HG03045 (cell line): ENCODE results near the gene SIVA1.

Experiments used
- ATAC-seq: cut with Tn5 transposase; IDR thresholded peaks from one replicate; pipeline ENCODE4 v1.9.1; 2021; ENCODE audit warnings: mild to moderate bottlenecking, moderate library complexity; ENCODE audit not compliant: unreplicated experiment

Gene SIVA1

DNA sequence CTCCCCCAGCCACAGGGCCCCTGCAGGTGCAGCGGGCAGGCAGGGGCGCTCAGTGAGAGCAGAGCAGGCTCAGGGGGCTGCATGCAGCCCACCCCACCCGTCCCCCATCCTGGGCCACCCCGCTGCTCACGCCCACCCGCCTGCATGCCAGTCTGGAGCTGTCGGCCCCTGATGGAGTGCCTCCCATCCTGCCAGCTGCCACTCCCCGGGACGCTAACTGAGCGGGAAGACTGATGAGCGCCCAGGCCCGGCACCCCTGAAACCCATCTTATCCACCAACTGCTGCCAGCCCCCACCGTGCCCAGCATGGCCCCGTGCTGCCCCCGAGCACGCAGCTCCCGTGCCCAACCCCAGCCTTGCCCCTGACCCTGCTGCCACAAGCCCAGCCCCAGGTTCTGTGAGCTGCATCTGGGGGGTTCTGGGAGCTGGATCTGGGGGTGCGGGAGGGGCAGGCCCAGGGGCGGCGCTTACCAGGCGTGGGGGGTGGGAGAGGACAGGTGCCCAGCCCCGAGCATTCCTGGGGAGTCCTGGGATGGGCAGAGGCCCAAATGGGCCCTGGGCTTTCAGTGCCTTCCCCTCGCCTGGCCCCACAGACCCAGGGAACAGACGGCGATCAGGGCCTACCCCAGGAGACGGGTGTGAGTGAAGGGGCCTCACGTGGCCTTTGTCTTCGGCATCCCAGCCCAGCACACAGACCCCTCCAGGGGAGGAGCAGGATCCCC is 29.3 kb downstream of the SIVA1 start:
- no peak for ATAC-seq

- no peak for ATAC-seq
Measured at GRCh38 chr14:104782808-104783139, 29.8 kb downstream of the SIVA1 start.

DNA sequence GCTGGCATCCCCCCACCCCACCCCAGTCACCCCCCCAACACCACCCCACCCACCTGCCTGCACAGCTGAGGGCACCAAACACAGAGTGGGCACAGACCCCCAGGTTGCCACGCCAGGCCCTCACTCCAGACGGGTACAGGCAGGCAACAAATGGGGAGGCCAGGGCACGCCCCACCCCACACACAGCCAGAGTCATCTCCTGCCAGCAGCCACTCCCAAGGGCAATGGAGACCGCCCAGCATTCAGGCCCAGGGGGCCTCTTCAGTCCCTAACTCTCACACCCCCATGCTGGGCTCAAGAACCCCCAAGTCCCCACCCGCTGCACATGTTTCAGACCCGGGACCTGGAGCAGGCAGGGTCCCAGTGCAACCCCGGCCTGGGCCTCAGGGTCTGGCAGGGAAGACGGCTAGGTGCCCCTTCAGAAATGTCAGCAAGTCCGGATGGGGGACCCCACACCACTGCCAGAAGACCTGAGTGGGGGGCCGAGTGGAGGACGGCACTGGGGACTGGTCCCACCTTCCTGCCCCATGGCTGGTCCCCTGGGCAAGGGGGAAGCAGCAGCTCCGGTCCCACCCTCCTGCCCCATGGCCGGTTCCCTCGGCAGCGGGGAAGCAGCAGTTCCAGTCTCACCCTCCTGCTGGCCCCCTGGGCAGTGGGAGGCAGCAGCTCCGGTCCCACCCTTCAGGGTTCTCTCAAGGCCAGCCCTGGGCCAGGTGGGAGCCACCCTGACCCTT is 30.7 kb downstream of the SIVA1 start:
- ATAC-seq = no peak

DNA sequence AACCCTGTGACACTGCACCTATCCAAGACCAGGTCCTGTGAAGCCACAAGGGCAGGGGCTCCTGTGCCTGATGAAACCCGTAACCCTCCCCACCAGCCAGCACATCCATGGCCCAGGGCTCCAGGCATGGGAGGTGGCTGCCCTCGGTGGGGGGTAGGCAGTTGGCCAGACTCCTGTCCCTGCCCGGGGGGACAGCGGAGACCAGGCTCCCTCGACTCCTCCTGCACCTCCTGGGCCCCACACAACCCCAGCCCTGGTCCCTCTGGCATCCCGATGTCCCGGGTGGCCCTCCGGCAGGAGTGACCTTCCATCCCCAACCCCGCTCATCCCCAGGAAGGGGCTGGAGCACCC is 31.2 kb downstream of the SIVA1 start:
- no peak for ATAC-seq

DNA sequence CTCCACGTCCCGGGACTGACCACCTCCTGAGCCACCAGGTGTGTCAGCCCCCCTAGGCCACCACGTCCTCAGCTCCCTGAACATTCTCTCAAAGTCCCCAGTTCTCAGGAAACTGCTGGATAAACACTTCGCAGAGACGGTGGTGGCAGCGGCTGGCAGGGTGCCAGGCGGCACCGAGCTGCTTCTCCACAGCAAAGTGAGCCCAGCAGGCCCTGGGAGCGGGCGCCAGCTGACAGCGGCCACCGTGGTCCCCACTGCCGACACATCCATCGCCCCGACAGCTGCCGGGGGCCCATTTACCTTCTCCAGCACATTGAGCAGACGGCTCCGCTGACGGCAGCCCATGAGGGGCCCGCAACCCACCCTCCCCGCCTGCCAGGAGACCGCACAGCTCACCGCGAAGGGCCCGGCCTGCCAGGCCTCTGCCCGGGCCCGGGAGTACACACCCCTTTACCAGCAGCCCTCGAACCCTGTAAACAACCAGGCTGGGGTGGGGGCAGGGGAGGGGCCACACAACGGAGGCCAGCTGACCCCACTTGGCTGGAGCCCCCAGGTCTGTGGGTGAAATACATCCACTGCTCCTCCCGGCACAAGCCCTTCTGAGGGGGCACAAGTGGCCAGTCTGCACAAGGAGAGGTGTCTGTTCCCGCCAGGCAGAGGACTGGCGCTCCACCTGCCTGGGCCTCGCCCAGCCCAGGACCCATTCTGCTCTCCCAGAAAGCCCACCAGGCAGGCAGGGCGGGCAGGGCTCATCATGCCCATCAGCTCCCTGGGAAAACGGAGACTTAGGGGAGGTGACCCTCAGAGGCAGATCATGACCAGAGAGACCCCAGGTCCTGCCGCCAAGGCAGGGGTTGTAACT is 32.1 kb downstream of the SIVA1 start:
- no peak for ATAC-seq

GRCh38 chr14:104785708-104786080 is 32.7 kb downstream of the SIVA1 start:
- no peak for ATAC-seq

GRCh38 chr14:104786091-104786586 is 33.2 kb downstream of the SIVA1 start:
- ATAC-seq = no peak

GRCh38 chr14:104786726-104787675 is 34.1 kb downstream of the SIVA1 start:
- no peak for ATAC-seq

DNA sequence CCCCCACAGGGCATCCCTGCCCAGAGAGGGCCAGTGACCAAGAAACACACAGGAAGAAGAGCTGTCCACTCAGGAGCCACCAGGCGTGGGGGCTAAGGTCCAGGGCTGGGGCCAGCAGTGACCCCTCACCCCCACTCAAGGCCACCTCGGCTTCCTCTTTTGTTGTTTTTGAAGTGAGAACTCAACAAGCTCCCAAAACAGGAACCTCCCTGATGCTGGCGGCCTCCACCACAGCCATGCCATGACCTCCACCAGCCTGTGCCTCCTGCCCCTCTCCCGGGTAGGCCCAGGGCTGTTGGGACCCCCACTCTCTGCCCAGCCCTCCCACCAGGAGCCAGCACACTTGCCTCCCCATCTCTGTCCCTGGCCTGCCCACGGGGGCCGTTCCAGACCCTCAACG is 34.8 kb downstream of the SIVA1 start:
- ATAC-seq = no peak

DNA sequence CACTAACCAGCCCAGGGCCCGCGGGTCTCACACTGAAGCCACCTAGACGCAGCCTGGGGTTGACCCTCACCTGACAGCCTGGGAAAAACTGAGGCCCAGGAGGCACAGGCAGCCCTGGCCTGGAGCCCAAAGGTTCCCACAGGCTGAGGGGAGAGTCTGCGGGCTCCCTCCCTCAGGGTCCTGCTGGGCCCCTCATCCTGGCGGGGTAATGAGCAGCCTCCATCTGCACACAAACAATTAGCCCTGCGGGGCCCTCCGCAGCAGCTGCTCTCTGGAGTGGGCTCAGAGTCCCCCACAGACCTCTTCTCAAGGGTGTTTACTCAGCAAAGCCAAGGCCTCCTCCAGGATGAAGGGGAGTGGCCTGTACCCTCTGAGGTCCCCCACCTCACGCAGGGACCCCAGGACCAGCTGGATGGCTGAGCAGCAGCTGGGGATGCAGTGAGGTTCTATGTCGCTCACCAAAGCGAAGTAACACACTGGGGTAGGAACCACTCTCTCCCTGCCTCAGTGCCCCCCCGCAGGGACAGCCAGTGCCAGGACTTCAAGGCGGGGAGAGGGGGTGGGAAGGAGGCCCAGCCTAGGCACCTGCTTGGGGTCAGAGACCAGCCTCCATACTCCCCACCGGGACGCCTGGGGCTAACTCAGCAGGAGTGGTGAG is 35.3 kb downstream of the SIVA1 start:
- no peak for ATAC-seq

- ATAC-seq = no peak
Measured at GRCh38 chr14:104788873-104789663, 36.1 kb downstream of the SIVA1 start.

DNA sequence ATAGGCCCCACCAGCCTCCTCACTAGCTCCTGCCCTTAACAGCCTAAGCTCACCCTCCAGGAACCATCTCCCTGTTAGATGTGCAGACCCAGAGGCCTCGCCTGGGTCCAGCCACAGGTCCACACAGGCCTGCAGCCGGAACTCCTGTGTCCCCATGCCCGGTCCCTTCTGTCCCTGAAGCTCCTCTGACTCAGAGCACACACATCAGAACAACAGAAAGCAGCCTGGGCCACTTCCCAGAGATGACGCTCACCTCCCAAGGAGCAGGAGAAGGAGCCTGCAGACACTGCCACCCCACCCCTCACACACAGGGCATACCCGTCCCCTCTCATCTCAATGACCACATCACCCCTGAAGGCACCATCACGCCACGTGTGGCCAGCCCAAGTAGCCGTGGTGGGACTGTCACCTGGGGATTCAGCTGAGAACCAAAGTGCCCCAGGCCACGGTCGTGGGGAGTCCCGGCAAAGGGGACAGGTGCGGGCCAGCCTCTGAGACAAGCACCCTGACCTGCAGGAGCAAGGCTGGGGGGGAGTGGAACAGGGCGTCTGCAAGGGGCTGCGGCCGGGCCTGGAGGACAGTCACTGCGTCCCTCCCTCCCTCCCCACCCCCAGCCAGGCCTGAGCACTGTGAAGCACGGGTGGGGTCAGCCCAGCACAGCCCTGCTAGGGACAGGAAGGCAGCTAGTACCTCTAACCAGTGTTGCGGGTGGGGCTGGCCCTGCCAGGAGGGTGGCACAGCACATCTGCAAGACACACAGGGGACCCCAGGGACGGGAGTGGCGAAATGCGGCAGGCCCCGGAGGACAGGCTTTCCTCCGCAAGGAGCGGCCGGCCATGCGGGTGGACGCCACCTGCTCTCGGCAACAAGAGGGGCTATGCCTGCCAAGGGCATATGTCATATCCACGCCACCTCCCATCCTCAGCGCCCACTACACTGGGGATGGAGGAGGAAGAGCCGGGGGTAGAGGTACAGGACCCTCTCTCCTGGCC is 37.1 kb downstream of the SIVA1 start:
- ATAC-seq = no peak

GRCh38 chr14:104791425-104791824 is 38.5 kb downstream of the SIVA1 start:
- no peak for ATAC-seq

- ATAC-seq = no peak
Measured at GRCh38 chr14:104792101-104792884, 39.3 kb downstream of the SIVA1 start.

DNA sequence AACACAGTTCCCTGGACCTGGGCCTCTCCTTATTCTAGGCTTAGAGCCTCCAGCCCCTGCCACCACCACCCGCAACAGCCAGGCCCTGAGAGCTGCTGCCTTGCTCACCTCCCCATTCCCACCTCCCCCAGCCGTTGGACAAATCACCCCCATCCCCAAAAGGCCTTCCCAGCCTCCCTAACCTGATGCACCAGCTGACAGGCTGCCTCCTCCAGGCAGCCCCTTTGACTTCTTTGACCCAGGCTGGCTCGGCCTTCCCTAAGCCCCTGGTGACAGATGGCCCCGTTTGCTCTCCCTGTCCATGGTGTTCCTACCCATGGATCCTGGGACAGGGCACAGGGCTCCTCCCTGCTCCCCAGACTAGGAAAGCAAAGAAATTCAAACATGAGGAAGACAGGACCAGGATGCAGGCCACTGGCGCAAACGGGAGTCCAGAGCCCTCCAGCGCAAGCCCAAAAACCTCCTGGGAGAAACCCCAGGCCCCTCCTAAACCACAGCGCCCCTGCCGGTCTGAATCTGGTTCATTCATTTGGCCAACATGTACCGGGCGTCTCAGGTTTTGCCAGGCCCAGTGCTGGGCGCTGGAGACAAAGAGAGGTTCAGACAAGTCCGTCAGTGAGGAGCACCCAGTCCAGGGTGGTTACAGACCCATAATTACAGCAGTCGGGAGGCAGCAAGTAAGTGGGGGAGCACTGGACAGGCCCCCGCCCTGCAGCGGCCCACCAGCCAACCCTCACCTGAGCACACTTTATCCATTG is 40.2 kb downstream of the SIVA1 start:
- no peak for ATAC-seq

DNA sequence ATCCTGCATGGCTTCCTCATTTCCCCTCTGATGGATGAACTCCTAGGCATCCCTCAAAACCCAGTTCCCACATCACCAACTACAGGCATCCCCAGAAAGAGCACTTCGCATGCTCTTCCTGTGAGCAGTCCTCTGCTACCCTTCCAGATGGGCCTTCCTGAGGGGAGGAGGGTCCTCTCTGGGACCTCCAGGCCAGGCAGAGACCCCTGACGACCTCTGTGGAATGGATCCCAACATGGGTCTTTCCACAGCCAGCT is 40.7 kb downstream of the SIVA1 start:
- no peak for ATAC-seq

GRCh38 chr14:104794099-104794498 is 41.2 kb downstream of the SIVA1 start:
- no peak for ATAC-seq
